ENCODE data around the gene CDH13. TPM values are rescaled to one million over a fixed set of nuclear protein-coding genes. Genes with fewer than 3 reads are reported as not detected.

The CDH13 gene
- polyA plus RNA-seq, 10 donors: 32.5 to 56.9 (median 47.0) TPM

DNA sequence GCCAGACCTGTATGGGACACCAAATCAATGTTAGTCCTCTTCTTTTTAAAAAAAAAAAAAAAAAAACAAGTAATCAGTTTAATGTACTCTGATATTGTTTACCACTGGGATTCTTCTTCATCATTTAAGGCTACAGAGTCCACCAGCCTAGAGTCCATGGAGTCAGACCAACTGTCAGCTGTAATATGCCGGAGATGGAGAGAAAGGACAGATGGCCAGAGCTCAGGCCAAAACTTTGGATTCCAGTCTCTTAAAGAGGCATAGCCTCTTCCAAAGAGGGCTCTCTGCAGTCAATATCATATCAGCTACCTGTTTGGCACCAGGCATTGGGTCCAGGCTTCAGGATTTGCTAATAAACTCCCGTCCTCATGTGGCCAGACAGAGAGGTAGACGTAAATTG is 711.4 kb downstream of the CDH13 start:
- DNase-seq: peak in 1 of 3 donors; percentile 24

DNA sequence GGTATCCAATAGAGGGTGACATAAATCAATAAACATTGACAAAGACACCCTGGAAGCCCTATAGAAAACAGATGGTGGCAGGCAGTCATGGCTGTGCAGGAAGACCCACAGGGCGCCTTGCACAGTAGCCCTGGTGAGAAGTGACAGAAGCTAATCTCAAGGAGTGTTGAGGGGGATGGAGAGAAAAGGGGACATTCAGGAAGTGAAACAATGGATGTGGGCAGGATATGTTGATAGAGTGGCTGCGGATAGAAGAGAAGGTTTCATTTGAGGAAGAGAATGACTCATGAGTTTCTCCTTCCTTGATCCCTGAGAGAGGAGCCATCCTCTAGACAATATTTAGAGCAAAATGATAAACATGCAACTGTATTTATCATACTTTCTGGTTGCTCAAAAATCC is 712.2 kb downstream of the CDH13 start:
- DNase-seq: no peak

DNA sequence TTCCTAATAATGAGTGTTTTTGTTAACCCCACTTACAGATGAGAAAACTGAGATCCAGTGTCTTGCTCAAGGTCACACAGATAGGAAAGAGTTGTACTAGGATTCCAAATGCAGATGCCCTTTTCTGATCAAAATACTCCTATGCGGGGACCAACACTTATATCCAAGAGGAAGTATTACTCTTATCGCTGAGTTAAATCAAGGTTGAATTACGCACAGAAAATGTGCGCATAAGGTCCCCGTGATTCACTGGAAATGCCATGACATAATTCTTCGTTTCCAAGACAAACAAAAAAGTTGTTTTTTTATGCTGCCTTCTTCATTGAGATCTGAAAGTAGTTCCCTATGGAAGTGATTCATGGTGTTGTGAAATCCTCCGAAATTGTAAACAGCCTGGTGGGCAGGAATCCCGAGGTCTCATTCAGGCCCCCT is 717.2 kb downstream of the CDH13 start:
- DNase-seq: no peak

DNA sequence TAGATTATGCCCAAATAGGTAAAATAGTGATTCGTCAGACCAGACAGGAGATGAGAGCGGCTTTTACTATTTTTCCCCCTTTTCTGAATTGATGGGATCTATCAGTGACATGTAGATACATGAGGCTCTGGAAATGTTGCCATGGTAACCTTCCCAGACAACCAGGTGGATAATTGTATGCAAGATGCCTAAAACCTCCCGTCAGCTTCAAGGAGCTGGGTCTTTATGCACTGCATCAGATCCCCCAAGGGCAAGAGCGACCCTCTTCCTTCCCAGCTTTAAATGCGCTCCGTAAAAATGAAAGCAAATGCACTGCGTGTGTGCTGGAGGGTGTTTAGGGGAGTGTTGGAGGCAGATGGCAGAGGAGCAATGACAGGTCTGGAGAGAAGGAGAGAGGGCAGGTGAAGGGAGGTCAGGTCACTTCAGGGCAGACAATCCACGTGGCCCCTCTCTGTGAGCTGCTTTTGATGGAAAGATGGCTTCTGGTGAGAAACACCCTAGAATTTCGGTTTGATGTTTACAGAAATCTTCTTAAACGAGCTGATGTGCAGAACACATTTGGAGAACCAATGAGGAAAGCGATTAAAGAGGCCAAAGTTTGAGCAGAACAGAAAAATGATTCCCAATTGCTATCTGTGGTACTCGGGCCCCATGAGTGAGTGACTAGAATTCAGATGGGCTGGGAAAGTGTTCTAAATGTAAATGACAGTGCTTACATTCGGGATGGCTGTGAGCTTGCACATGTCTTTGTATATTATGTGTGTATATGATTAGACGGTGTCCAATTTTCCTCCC is 719.3 kb downstream of the CDH13 start:
- no peak for DNase-seq

DNA sequence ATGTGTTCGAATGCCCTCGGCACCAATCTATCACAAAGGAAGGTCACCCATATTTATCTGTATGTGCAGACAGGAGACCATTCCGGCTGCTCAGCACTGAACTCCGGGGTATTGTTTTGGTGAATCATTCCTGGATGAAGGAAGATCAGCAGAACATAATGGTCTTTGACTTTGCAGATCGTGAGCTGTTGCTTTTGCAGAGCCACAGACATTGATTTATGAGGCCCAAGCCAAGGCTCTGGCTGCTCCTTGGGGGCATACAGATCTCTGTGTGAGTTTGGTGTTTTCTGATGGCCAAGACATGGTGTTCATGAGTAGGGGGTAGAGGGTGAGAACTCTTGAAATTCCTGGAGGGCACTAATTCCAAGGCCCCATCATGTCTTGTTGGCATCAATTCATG is 722.2 kb downstream of the CDH13 start:
- DNase-seq: no peak

DNA sequence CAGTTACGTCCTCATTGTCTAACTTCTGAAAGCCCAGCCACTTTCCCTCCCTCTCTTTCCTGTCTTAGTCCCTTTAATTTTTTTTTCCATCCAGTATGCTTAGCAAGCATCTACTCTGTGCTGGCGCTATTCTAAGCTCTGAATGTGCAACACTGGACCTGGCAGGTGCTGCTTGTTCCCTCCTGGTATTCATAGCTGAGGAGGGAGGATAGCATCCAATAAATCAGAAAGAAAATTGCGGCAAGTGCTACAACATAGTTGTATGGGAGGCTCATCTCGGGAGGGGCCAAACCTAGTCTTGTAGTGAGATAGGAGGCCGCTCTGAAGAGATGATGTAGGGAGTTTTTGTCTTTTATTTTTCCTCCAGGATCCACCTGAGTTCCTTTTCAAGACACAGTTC is 723.7 kb downstream of the CDH13 start:
- no peak for DNase-seq

DNA sequence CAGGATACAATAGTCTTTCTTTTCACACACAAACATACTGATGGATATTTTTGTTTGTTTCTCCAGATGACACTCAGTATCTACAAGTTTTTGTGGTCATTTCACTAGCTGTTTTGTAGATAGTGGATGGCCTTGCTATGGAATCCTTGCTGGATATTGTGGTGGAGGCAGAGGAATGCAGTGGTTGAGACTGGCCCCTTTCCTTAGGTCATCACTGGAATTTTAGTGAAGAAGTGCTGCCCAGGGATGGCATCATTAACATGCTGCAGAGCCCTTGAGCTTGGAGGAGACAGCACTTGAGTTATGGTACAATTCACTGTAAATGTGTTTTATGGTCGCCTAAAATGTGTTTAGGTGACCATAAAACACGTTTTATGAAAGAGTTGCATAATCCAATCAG is 725.1 kb downstream of the CDH13 start:
- no peak for DNase-seq

DNA sequence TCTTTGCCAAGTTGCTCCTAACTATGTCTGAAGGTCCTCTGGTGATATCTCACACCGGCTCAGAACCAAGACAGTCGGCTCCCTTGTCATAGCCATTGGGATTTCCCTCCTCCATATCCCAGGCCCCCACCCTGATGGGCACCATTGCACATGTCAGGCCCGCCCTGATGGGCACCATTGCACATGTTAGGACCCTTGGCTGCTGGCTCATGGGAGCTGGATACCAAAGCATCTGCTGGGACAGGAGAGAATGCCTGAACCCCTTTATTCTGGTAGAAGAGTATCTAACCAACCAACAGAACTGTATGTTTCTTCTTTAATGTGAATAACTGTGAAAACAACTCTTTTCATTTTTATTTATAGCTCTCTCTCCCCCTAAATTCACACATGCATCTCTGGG is 726.5 kb downstream of the CDH13 start:
- no peak for DNase-seq

DNA sequence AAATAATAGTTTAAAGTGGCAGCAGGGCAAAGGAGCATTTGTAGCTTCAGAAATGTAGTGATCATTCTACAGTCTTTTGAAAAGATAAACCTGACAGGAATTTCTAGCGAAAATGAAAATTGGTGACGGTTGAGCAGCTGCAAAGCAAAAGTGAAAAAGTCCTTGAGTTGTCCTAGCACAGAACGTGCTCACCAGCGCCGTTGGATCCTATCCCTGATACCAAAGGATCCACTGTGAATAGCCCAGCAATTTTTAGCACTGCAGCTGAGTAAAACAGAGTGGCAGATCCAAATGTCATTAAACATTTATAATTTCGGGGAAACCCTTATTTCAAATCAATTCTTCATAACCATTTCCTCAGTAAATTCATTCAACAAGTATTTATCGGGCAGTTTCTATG is 727.2 kb downstream of the CDH13 start:
- no peak for DNase-seq

DNA sequence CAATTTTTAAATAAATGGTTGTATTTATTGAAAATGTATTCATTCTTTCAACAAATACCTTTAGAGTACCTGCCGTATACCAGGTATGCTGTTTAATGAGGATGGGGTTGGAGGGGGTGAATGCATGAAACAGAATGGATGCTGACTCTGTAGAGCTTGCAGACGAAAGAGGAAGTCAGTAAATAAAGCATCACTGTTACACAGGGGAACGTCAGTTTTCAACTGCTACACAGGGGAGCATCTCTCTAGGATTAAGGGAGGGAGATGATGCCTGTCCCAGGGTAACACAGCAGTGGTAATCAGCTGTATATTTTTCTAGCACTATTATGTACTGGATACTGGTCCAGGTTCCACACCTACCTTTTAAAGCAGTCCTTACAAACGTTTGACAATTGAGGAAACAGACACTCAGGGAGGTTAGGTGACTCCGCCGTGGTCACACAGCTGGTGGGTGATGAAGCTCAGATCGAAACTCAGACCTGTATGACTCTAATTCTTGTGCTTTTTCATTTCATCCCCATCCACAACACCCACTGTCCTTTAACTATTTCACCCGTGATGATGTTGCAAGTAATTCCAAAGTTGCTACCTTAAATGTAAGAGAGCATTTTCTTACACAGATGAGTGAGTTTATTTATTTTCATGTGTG is 728.9 kb downstream of the CDH13 start:
- DNase-seq: no peak

DNA sequence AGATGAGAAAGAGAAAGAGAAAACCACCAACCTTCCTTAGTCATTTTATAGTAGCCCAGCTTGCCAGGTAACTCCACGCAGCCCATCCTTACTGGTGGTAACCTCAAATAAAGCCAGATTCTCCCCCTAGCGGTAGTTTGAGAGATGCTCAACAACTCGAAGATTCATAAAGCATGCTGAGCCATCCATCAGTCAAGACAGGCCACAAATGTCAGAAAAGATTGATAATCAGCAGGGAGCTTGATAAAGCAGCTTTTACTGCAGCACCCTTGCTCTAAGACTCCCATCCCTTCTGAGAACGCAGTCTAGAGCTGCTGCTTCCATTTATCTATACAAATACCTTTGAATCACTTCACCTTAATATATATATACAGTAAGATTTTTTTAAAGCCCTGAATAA is 729.5 kb downstream of the CDH13 start:
- DNase-seq: peak in 2 of 3 donors; percentile 32 to 46

DNA sequence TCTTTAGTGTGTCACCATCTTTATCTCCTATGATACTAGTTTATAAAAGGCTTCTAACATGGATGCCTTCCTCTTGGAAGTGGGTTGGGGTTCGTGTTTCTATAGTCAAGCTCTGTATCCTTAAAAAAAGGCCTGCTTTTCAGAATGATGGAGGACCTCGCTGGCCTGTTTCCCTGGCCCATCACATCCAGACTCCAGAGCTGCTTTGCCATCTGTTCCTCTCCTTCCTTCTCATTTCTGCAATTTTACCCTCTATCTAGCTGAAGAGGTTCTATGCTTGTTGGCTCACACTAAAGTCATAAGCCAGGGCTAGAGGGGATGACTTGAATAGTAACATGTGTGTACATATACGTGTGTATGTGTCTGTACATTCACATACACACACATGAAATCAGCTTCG is 730.2 kb downstream of the CDH13 start:
- no peak for DNase-seq

DNA sequence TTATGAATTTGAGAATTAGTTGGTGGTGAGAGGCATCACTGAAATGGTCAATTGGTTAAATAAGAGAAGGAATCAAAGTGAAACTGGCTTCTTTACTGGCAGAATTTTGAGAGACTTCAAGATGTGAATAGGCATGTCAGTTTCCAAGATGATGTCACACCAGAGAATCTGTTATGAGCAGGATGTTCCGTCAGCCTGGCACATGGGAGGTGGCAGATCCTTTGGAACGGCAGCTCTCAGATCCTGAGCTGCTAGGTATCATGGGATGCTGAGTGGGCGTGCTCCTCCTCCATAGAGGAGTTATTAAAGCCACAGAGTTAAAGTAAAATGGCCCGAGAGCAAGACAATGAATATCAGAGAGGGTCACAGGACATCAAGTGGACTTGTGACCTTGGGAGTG is 736.8 kb downstream of the CDH13 start:
- DNase-seq: no peak

DNA sequence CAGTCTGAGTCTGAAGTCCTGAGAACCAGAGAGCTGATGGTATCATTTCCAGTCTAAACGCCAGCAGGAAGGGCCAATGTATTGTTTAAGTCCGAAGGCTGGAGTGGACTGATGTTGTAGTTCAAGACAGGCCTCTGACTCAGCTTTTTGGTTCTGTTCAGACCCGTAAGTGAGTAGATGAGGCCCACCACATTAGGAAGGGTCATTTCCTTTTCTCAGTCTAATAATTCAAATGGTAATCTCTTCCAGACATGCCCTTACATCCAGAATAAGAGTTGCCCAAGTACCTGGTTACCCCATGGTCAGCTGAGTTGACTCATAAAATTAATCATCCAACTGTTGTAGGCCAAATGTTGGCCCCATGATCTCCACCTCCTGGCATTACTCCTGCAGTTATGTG is 738.4 kb downstream of the CDH13 start:
- no peak for DNase-seq

DNA sequence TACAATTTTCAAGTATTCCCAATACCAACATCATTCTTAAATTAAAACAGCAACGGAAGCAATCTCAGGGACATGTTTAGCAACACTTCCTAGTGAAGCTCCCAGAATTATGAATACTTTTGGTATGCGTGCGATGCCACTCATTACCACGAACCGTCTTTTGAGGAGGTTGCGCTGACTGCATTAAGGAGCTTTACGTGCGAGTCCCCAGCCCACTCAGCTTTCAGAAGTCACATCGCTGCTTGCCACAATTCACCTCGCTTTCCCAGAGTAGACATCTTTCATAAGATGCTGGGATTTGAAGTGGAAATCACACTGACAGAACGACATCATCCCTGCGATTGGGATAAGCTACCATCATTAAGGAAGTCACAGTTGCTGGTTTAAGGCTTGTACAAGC is 739.5 kb downstream of the CDH13 start:
- no peak for DNase-seq

DNA sequence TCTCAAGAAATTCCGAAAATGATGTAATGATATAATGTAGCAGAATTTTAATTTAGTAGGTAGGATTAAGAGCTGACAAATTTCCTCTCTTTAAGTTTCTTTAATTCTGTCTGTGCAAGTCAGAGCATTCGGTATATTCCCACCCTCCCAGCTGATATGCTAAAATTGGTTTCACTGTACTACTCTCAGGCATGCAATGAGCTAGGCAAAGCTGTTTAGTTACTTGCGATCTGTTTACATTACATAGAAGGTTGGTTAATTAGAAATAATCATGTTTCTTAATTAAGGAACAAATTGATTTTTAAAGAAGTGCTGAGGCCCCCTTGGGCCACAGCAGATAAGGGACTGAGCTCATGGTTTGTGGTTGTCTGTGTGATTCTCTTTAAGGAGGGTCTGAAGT is 748.2 kb downstream of the CDH13 start:
- DNase-seq: no peak

DNA sequence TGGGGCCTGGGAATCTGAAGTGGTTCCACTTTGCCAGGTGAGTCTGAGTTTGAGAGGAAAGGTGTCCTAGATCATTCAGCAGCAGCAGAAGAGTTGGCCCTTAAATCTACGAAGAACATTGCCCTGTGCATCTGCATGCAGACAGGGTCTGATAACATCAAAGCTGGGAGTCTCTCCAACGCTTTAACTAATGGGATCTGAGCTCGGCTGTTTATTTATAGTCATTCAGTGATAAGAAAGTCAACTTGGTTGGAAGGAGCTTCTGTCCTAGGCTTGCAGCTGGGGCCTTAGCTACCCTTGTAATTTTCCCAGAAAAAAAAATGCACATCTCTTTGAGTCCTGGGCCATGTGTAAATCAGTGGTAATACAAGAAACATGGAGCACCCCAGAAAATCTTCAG is 763.0 kb downstream of the CDH13 start:
- DNase-seq: no peak

DNA sequence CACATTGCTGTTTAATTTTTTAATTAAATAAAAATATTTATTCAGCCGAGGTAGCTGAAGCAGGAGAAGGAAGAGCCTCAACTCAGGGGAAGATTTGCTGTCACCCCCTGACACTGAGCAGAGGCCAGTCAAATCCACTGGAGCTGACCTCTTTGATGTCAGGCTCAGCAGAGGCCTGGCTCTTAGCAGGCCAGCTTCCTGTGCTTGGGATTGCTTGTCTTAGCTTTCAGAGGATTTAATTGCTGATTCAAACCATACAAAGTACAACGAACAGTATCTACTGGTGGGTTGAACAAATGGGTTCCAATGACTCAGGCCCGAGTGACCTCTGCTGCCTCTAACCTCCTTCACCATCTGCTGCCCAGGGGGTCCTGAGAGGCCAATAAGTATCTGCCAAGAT is 764.0 kb downstream of the CDH13 start:
- DNase-seq: no peak

DNA sequence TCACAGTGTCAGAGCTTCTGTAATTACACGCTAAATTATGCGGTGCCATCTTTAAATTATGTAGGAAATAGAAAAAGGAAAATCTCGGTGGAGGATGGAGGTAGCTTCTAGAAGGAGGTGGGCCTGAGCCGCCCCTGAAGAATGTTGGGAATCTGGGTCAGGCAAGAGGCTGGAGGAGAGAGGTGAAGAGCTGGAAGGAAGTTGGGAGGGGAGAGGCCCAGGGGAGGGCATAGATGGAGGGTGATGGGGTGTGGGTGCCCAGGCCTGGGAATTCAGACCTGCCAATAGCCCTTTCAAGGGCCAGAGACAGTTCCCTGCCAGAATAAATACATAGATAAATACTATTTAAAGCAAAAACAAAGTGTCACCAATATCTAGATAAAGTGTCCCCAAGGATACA is 766.0 kb downstream of the CDH13 start:
- DNase-seq: no peak

DNA sequence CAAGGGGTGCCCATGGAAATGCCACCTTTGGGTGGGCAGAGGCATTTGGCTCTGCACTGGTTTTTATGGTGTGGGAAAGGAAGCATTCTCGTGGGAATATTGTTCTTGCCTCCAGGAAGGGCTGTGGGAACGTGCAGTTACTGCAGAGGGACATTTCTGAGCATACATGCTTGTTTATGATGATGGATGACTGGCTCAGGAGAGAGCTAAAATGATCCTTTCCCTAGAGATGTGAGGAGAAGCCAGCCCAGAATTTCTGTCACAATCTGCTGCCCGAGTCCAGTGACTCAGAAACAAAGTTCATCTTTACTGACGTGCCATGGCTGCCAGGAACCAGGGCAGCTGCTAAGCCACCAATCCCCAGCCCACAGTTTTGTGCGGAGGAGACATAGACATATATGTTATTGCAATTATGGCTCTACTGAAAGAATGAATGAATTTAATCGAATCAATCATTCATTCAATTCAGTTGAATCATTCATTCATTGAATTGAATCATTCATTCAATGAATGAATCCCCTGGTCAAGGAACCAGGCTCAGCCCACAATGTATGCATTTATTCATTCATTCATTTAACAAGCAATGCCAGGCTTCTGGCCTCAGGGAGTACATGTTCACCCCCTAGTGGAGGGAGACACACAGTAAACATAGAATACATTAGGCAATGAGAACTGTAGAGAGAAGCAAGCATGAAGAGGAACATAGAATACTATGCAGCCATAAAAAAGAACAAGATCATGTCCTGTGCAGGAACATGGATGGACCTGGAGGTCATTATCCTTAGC is 766.6 kb downstream of the CDH13 start:
- DNase-seq: peak in 1 of 3 donors; percentile 3

DNA sequence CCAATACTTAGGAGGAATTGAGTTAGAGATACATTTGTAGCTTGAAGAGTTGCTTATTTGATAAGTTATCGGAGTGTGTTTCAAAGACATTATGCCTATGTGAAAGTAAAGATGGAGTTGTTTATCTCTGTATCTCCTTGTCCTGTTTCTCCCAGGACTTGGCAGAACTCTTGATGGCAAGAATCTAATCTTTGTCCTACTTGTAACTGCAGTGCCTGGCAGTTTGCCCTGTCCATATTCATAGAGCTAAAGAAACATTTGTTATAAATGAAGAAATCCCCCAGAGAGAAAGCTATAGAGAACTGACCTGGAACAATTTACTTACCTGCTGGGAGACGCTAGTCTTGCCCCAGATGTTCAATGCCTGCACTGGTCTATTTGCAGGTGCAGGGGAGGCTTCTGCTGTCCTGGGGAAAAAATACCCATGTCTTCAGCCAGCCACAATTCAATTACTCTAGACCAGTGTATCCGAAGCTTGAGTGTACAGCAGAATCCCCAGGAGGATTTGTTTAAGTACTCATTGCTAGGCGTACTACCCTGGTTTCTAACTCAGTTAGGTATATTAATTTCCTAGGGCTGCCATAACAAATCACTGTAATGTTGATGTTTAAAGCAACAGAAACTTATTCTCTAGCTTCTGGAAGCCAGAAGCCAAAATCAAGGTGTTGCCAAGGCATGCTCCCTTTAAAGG is 771.0 kb downstream of the CDH13 start:
- no peak for DNase-seq

DNA sequence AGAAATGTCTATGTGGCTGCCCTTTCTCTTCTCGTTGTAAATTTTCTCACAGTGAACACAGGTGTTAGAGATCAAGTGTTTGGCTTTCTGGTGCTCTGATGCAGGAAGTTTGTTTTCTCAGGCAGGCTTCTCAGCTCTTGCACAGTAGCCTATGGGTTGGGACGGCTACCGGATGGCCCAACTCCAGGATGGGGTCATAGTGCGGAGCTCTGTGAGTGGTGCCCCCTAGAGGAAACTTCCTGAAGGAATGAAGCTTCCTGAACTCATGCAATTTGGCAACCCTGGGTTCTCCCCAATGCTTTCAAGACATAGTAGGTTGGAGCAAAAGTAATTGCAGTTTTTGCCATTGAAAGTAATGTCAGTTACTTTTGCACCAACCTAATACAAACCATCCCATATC is 773.5 kb downstream of the CDH13 start:
- no peak for DNase-seq

All from muscle of back (tissue), 11 donors.